Upper lobe of right lung (tissue), 1 donor: ENCODE results near the gene GPHB5. TPM values are rescaled to one million over a fixed set of nuclear protein-coding genes. Genes with fewer than 3 reads are reported as not detected.

Source experiments
- ATAC-seq: fragments of 200-7000 bp; cut with Tn5 transposase; one replicate; pipeline ENCODE4 v1.9.1; 2020; ENCODE audit warnings: mild to moderate bottlenecking, moderate library complexity
- DNase-seq: peaks from one replicate; pipeline ENCODE4 v3.0.0-alpha.2; 2020
- H3K27ac ChIP-seq: fragments of 200-600 bp; one replicate; pipeline ENCODE4 v1.8.0; 2022
- H3K27me3 ChIP-seq: fragments of 200-600 bp; one replicate; pipeline ENCODE4 v1.8.0; 2022; ENCODE audit warnings: mild to moderate bottlenecking
- H3K36me3 ChIP-seq: fragments of 200-600 bp; one replicate; pipeline ENCODE4 v1.8.0; 2022
- H3K4me1 ChIP-seq: fragments of 200-600 bp; one replicate; pipeline ENCODE4 v1.8.0; 2022
- H3K4me3 ChIP-seq: fragments of 200-600 bp; one replicate; pipeline ENCODE4 v1.8.0; 2022; ENCODE audit warnings: mild to moderate bottlenecking
- H3K9me3 ChIP-seq: fragments of 200-600 bp; one replicate; pipeline ENCODE4 v1.8.0; 2022
- intact Hi-C: fragments of 100-400 bp; cut with DNase I; formaldehyde crosslinking; loops from one replicate; pipeline ENCODE4 v1.11.0; 2022
- long read RNA-seq: library from polyadenylated mRNA; unstranded; transcript quantifications from one replicate; pipeline ENCODE4 v2.0.0, GENCODE V29; 2021
- total RNA-seq: library from RNA; stranded (reverse); fragmentation: NEBNext Ultra II Directional; extraction: Animal tissue kit (Norgen Biotek cat#: 25700); gene quantifications from one replicate; pipeline ENCODE4 v1.2.1, GENCODE V29; 2021
- TF ChIP-seq, protein P1 (sequence below): fragments of 200-600 bp; IDR thresholded peaks from one replicate; pipeline ENCODE4 v1.8.0; 2022; ENCODE audit warnings: antibody characterized with exemption
- donor health status: DM: no; HTN: yes; CAD: no; lungs with severe emphysema.

GPHB5 gene
- not detected for total RNA-seq
- long read RNA-seq, result 0 reads

- no peaks in the 10 kb centered on the region for H3K4me1 ChIP-seq
- no peaks in the 10 kb centered on the region for H3K27me3 ChIP-seq
- ATAC-seq (no peak), DNase-seq (no peak)
- no peak within 1 kb of the TSS for H3K4me3 ChIP-seq
- H3K9me3 ChIP-seq, result no peaks in the 10 kb centered on the region
- TF ChIP-seq, protein P1, sequence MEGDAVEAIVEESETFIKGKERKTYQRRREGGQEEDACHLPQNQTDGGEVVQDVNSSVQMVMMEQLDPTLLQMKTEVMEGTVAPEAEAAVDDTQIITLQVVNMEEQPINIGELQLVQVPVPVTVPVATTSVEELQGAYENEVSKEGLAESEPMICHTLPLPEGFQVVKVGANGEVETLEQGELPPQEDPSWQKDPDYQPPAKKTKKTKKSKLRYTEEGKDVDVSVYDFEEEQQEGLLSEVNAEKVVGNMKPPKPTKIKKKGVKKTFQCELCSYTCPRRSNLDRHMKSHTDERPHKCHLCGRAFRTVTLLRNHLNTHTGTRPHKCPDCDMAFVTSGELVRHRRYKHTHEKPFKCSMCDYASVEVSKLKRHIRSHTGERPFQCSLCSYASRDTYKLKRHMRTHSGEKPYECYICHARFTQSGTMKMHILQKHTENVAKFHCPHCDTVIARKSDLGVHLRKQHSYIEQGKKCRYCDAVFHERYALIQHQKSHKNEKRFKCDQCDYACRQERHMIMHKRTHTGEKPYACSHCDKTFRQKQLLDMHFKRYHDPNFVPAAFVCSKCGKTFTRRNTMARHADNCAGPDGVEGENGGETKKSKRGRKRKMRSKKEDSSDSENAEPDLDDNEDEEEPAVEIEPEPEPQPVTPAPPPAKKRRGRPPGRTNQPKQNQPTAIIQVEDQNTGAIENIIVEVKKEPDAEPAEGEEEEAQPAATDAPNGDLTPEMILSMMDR, result no peak
- H3K27ac ChIP-seq, result no peak within 1 kb of the TSS
- intact Hi-C loops, result no loop called here
- H3K36me3 ChIP-seq, result no peaks in the 10 kb centered on the region
These were observed at the start of gene GPHB5 for GRCh38 chr14:63318835-63319234. Gene GPHB5 (minus strand): TSS chr14:63318935. CDS start chr14:63317849, 1,086 bp downstream.

GRCh38 chr14:63367742-63368364 is 49.1 kb upstream of the GPHB5 start:
- H3K4me3 ChIP-seq, result no peak overlapping the region
- no peaks in the 10 kb centered on the region for H3K9me3 ChIP-seq
- H3K4me1 ChIP-seq, result no peaks in the 10 kb centered on the region
- intact Hi-C loops, result no loop called here
- ATAC-seq (no peak), DNase-seq (no peak)
- H3K27me3 ChIP-seq, result no peaks in the 10 kb centered on the region
- no peaks in the 10 kb centered on the region for H3K36me3 ChIP-seq
- TF ChIP-seq, protein P1, result no peak
- no peak overlapping the region for H3K27ac ChIP-seq

- no peaks in the 10 kb centered on the region for H3K27me3 ChIP-seq
- ATAC-seq (no peak), DNase-seq (no peak)
- no peak overlapping the region for H3K27ac ChIP-seq
- intact Hi-C loops, result no loop called here
- H3K36me3 ChIP-seq, result no peaks in the 10 kb centered on the region
- TF ChIP-seq, protein P1, result no peak
- H3K9me3 ChIP-seq, result no peaks in the 10 kb centered on the region
- no peak overlapping the region for H3K4me3 ChIP-seq
- no peaks in the 10 kb centered on the region for H3K4me1 ChIP-seq
These were observed 43.7 kb upstream of the GPHB5 start for GRCh38 chr14:63362389-63362819.

DNA sequence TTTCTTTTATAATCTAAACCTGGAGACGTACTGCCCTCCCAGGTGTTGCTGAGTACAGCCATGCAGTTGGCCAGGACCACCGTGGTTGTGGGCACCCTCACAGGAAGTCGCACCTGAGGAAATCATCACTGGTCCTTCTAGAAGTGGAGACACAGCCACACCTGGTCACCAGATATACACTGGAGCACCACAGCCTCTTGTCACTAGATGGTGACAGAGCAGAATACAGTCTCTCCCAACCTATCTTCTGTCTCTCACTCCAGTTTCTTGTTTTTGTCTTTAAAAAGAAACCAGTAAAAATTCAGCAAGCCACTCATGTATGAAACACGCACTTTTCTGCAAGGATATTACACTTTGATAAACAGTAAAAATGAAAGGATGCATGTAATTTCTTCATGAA is 43.1 kb upstream of the GPHB5 start:
- Histone ChIP-seq H3K9me3 (no peaks in the 10 kb centered on the region), H3K4me3 (no peak overlapping the region), H3K4me1 (no peaks in the 10 kb centered on the region), H3K27me3 (no peaks in the 10 kb centered on the region), H3K36me3 (no peaks in the 10 kb centered on the region), H3K27ac (no peak overlapping the region)
- DNase-seq, result no peak
- intact Hi-C loops, result no loop called here
- TF ChIP-seq, protein P1, result no peak
- no peak for ATAC-seq

DNA sequence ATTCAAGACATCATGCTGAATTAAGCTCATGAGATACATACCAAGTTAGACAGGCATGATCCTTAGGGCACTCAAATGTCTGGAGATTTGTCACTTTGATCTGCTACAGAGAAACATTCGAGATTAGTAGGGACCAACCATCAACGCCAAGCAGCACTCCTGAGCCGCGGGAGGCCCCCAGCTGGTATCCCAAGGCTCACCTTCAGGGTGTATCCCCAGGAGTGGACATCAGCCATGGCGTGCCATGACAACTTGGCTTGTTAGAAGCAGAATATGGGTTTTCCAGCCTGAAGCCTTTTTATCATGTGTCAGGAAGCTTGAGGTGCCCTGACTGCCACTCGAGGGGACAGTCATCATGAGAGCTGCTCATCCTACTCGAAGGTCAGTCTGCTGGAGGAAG is 39.1 kb upstream of the GPHB5 start:
- intact Hi-C loops, result no loop called here
- Histone ChIP-seq H3K27ac (no peak overlapping the region), H3K27me3 (no peaks in the 10 kb centered on the region), H3K36me3 (no peaks in the 10 kb centered on the region), H3K4me3 (no peak overlapping the region), H3K4me1 (no peaks in the 10 kb centered on the region), H3K9me3 (no peaks in the 10 kb centered on the region)
- DNase-seq (no peak), ATAC-seq (no peak)
- TF ChIP-seq, protein P1, result no peak

- Histone ChIP-seq H3K27ac (no peak overlapping the region), H3K36me3 (no peaks in the 10 kb centered on the region), H3K9me3 (no peaks in the 10 kb centered on the region), H3K4me3 (no peak overlapping the region), H3K4me1 (no peaks in the 10 kb centered on the region), H3K27me3 (no peaks in the 10 kb centered on the region)
- intact Hi-C loops, result no loop called here
- ATAC-seq, result no peak
- DNase-seq, result no peak
- TF ChIP-seq, protein P1, result no peak
These were observed 27.1 kb upstream of the GPHB5 start for GRCh38 chr14:63345826-63346225.
